GM18526 (cell line): Measurements from ENCODE around the gene KIF5C.

Experiments used
- POLR2A ChIP-seq: IDR thresholded peaks from 3 replicates; pipeline ENCODE4 v1.6.1; 2011; ENCODE audit not compliant: insufficient read length; ENCODE audit errors: extremely low read depth

The KIF5C gene

DNA sequence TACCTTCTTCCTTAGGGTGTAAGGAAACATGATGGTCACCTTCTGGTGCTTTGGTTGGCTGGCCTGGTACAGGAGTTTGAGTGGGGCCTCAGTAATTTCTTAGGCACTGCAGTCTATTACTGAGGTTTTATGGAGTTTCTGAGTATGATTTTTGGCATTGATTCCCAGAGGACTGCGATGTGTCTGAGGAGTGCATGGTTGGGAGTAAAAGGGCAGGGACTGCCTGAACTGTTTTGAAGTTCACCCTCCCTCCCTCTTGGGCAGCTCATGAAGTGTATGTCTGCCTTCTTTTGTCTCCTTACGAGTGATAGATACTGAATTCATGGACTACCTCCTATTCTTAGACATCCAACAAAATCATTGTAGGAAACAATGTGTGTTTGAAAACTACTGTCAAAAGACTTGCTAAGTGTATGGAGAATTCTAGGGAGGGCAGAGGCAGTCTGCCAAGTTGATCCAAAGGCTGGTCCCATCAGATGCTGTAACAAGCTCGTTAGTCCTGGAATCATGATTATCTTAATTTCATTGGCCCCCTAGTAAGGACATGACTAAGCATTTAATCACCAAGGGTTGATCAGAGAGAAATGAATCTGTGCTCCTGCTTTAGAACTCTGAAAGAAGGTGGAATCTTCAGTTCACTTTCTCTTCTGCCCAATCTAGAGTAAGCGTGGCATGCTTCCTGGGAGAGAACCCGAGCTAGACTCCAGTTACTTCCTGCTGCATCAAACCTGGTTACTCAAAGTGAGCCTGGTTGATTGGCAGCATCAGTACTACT lies 190.0 kb downstream of the KIF5C start:
- no peak for TF ChIP-seq POLR2A

DNA sequence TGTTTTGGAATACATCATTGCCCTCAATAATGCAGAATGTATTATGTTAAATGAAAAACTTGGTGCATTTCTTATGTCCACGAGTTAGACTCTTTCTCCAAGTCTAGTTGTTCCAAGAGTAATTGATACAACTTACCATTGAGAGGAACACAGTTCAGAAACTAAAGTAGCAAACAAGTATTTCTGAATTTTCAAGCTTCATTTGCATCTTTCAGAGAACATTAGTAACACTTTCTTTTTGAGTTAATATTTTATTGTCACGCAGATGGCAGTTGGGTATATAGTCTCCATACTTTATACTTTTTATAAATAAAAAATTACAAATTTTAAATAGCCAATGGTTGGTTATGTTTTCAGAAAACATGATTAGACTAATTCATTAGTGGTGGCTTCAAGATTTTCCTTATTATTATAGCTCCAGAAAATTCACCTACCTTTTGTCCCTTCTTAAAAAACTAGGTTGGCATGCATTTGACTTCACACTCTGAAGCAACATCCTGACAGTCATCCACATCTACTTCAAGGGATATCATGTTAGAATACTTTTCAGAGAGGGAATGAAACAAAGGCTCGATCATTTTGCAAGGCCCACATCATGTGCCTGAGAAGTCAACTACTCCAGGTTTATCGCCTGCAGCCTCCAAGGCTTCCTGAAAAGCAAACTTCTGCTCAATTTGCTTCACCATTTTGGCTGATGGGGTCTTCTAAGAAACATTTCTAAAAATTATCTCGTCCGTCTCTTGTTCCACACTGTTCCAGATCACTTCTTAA lies 193.4 kb downstream of the KIF5C start:
- TF ChIP-seq POLR2A = no peak

DNA sequence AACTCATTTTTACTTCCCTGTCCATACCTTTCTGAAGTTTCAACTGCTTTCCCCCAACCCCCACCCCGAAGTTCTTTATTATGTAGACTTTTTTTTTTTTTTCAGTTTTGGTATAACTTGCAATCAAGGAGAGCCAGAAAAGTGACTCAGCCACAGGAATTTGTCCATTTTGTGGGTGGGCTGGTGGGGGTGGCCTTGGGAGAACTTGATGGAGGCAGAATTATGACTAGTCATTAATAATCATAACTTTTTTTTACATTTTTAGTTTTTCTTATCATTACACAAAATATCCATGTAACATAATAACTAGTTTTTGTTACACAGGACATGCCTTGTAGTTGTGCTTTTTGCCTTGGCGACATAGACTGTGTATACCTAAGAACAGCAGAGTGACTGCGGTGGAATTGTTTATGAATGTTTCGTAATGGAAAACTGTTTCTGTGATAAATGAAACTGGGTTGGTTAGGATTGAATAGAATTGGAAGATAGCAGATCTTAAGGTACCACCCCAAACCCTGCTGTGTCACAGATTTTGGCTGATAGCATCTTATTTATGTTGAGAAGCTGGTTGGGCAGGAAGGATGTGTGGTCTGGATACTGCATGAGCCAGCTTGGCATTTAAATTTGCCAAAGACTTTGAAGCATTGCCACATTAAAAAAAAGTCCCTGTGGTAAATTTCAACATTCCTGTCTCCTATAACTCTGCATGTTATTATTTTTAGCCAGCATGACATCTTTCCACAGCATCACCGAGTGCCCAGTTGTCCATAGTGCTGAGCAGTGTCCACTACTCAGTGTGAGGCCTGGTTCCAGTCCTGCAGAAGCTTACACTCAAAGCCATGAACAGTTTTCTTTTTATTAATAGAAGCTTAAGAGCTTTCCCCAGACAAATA lies 194.2 kb downstream of the KIF5C start:
- no peak for TF ChIP-seq POLR2A

DNA sequence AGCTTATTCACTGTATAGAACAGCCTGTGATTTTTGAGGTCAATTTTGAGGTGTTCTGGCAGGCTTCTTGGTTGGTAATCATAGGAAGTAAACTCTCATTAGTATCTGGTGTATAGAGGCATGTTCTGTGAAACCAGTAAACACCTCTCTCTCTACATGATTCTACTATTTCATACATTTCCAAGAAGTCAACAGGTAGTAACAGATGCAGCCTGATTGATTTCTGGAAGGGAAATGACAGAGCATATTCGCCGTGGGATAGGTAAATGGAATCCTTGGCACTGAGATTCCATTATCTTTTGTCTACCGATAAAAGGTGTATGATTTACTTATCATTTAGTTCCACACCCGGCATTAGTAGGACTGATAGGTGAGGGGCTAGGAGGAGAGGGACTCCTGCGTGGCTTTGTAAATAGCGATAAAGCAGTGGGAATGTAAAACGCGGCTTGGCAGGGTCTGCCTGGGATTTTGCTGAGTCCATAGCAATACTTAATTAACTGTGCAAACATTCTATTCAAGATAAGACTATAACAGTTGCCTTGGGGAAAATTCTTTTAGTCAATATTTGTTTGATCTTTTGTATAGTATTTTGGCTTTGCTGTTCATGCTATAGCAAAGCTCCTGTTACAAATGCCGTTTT lies 195.8 kb downstream of the KIF5C start:
- TF ChIP-seq POLR2A = no peak

DNA sequence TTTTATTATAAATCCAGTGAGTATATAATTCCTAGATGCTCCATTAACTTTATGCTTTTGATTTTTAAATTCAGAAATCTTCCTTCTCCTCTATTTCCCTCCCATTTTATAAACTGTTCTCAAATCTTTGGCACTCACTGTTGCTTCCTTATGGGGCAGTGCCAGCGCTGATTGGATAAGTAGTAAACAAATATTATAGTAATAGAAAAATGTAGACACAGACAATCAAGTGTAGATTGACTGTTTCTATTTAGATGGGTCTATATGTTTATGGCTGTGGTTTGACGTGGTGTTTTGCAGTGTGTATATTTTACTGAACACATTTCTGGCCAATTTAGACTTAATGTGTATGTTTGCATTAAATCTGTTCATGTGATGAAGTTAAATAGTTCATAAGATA lies 200.1 kb downstream of the KIF5C start:
- no peak for TF ChIP-seq POLR2A

DNA sequence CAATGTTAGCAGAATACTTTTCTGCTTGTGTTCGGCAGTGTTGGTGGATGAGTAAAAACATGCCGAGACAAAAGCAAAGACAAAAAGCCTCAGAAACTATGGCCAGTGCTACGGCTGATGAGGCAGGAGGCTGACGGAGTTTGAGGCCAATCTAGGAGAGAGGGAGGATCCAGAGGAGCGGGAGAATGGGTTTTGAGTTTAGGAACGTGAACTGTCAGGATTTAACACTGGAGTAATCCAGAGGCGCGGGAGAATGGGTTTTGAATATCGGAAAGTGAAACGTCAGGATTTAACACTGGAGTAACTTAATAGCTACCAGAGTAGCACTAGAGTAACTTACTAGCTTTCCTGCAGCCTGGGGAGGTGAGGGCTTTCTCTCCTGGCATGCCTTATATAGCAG lies 200.8 kb downstream of the KIF5C start:
- no peak for TF ChIP-seq POLR2A
